ENCODE data around the gene KRTAP19-3.
"Not testable (repeated sequence)": the region's sequence is repeated elsewhere in the genome, so short reads cannot be mapped to it uniquely, and the experiment has no call there.

KRTAP19-3 gene

GRCh38 chr21:30491963-30492428 is at the start of gene KRTAP19-3:
Gene KRTAP19-3, minus strand, starts transcription at chr21:30492013. Its CDS starts 56 bp downstream, at chr21:30491957.
- DNase-seq = no peak

- no peak for DNase-seq
Measured at GRCh38 chr21:30518876-30519275, 27.1 kb upstream of the KRTAP19-3 start.

GRCh38 chr21:30515681-30516080 is 23.9 kb upstream of the KRTAP19-3 start:
- no peak for DNase-seq

GRCh38 chr21:30505621-30506205 is 13.9 kb upstream of the KRTAP19-3 start:
- not testable (repeated sequence) for DNase-seq

GRCh38 chr21:30502041-30502440 is 10.2 kb upstream of the KRTAP19-3 start, which contains the start of gene KRTAP19-5:
Gene KRTAP19-5, minus strand, starts transcription at chr21:30502141. Its CDS starts 51 bp downstream, at chr21:30502090.
- DNase-seq = no peak

GRCh38 chr21:30497065-30497464 is 5.3 kb upstream of the KRTAP19-3 start, which contains the start of gene KRTAP19-4:
Gene KRTAP19-4, minus strand, starts transcription at chr21:30497165. Its CDS starts 55 bp downstream, at chr21:30497110.
- DNase-seq = no peak

GRCh38 chr21:30487336-30487735 is 4.5 kb downstream of the KRTAP19-3 start, which contains the start of gene KRTAP19-2:
Gene KRTAP19-2, minus strand, starts transcription at chr21:30487436. Its CDS starts 88 bp downstream, at chr21:30487348.
- no peak for DNase-seq

GRCh38 chr21:30486180-30486579 is 5.6 kb downstream of the KRTAP19-3 start:
- DNase-seq = no peak

- no peak for DNase-seq
Measured at GRCh38 chr21:30482130-30482529, 9.7 kb downstream of the KRTAP19-3 start.

- DNase-seq = no peak
Measured at GRCh38 chr21:30480145-30480544, 11.7 kb downstream of the KRTAP19-3 start, which contains the start of gene KRTAP19-1. Gene KRTAP19-1, minus strand, starts transcription at chr21:30480367. Its CDS starts 50 bp downstream, at chr21:30480317.

GRCh38 chr21:30479259-30479658 is 12.6 kb downstream of the KRTAP19-3 start:
- DNase-seq = no peak

- no peak for DNase-seq
Measured at GRCh38 chr21:30478004-30478403, 13.8 kb downstream of the KRTAP19-3 start.

GRCh38 chr21:30468900-30469714 is 22.7 kb downstream of the KRTAP19-3 start:
- DNase-seq = no peak

GRCh38 chr21:30463713-30464112 is 28.1 kb downstream of the KRTAP19-3 start:
- no peak for DNase-seq

- DNase-seq = no peak
Measured at GRCh38 chr21:30448514-30448913, 43.3 kb downstream of the KRTAP19-3 start.

- no peak for DNase-seq
Measured at GRCh38 chr21:30447056-30447455, 44.8 kb downstream of the KRTAP19-3 start.

GRCh38 chr21:30444204-30444603 is 47.6 kb downstream of the KRTAP19-3 start:
- no peak for DNase-seq

GRCh38 chr21:30443226-30443625 is 48.6 kb downstream of the KRTAP19-3 start:
- no peak for DNase-seq

Data from NCI-H510A (cell line).